DMS153 treated with DMSO at 0.1 percent for 48 hours (cell line): Measurements from ENCODE around the gene SKIC2.
"Not testable (repeated sequence)": the region's sequence is repeated elsewhere in the genome, so short reads cannot be mapped to it uniquely, and the experiment has no call there.

Source experiments
- DNase-seq: peaks from one replicate; lab custom pipeline; 2025; ENCODE audit not compliant: unreplicated experiment; lab: John Stamatoyannopoulos, UW

The SKIC2 gene

DNA sequence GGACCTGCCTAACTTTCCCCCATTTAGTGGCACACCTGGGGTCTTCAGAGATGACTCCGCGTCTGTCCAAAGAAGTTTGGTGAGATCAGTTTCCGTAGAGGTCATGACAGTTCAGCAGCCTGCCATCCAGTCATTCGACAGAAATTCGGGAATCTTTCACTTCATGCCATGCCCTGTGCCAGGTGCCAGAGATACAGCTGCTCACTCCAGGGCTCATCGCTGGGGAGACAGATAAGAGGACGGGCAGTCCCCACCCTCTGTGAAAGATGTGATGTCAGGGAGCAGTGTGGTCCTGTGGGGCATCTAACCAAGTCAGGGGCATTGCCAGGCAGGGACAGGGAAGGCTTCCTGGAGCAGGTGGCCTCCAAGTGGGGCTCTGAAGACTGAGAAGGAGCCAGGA lies 44.3 kb downstream of the SKIC2 start:
- not testable (repeated sequence) for DNase-seq

DNA sequence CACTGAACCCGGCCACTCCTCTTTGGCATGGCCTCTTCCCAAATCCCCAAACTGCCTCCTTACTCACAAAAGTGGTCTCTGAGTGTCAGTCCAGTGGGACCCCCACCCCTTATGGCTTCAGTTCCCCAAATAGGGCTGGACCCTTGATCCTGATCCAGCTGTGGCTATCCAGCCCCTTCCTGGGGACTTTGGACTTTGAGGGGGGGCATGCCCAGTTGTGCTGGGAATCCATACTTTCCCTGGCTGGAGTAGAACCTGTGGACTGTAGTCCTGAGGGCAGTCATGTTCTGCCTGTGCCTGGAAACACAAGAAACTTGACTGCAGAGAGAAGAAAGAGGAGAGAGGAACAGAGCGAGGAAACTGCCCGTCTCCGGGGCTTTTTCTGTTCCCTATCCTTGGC lies 45.4 kb downstream of the SKIC2 start:
- DNase-seq = not testable (repeated sequence)

DNA sequence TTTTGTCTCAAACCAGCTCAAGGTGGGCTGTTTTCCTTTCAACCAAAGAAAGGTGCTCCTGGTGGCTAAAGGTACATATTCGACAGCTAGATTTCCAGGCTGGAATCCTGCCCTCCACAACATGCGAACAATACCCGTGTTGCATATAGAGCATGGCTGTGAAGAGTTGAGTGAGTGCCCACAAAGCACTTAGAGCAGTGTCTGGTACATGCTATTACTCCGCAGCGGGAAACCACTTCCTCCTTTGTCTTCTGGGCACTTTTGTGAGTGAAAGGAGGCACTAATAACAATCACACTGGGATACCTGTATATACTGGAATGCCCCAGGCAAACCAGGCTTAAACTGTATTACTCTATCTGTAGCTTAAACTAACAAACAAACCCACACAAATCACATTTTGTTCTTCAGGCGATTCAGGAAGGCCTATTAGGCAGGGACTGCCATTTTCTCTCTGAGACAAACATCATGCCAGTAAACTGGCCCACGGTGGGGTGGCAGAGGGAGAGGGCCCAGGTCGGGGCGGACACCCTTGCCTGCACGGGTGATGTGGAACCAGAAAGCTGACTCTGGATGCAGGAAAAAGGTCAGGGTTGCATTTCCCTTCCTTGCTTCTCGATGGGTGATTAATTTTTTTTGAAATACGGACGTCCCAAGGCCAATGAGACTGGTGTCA lies 46.0 kb downstream of the SKIC2 start:
- DNase-seq = not testable (repeated sequence)

DNA sequence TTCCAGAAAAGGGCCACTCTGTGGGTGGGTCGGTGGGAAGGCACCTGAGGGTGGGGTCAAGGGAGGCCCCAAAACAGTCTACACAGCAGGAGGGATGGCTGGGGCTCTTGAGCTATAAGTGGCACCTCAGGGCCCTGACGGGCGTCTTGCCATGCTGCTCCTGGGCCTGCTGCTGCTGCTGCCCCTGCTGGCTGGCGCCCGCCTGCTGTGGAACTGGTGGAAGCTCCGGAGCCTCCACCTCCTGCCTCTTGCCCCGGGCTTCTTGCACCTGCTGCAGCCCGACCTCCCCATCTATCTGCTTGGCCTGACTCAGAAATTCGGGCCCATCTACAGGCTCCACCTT lies 46.5 kb downstream of the SKIC2 start:
- not testable (repeated sequence) for DNase-seq

DNA sequence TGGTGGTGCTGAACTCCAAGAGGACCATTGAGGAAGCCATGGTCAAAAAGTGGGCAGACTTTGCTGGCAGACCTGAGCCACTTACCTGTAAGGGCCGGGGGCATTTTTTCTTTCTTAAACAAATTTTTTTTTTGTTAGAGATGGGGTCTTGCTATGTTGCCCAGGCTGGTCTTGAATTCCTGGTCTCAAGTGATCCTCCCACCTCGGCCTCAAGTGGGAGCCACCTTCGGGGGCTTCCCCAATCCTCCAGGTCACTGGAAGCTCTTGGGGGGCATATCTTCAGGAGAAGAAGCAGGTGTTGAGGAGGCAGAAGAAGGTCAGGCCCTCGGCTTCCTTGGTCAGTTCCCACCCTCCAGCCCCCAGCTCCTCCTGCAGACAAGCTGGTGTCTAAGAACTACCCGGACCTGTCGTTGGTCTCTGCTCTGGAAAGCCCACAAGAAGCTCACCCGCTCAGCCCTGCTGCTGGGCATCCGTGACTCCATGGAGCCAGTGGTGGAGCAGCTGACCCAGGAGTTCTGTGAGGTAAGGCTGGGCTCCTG lies 47.1 kb downstream of the SKIC2 start:
- DNase-seq = not testable (repeated sequence)

DNA sequence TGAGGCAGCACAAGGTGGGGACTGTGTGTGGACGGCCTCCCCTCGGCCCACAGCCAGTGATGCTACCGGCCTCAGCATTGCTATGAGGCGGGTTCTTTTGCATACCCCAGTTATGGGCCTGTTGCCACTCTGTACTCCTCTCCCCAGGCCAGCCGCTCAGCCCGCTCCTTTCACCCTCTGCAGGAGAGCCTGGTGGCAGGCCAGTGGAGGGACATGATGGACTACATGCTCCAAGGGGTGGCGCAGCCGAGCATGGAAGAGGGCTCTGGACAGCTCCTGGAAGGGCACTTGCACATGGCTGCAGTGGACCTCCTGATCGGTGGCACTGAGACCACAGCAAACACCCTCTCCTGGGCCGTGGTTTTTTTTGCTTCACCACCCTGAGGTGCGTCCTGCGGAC lies 48.1 kb downstream of the SKIC2 start:
- not testable (repeated sequence) for DNase-seq

DNA sequence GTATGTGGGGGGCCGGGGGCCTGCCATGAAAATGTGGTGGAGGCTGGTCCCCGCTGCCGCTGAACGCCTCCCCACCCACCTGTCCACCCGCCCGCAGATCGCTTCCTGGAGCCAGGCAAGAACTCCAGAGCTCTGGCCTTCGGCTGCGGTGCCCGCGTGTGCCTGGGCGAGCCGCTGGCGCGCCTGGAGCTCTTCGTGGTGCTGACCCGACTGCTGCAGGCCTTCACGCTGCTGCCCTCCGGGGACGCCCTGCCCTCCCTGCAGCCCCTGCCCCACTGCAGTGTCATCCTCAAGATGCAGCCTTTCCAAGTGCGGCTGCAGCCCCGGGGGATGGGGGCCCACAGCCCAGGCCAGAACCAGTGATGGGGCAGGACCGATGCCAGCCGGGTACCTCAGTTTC lies 49.1 kb downstream of the SKIC2 start:
- not testable (repeated sequence) for DNase-seq

DNA sequence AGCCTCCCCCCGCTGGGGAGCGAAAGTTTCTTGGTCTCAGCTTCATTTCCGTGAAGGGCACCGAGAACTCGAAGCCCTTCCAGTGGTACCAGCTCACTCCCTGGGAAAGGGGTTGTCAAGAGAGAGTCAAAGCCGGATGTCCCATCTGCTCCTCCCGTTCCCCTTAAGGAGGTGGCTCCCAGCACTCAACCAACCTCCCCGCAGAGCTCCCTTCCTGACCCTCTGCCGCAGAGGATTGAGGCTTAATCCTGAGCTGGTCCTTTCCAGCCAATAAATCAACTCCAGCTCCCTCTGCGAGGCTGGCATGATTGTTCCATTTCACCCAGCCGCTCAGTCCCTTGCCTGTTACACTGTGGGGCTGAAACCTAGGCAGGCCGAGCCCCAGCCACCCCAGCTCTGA lies 49.6 kb downstream of the SKIC2 start:
- DNase-seq = not testable (repeated sequence)

DNA sequence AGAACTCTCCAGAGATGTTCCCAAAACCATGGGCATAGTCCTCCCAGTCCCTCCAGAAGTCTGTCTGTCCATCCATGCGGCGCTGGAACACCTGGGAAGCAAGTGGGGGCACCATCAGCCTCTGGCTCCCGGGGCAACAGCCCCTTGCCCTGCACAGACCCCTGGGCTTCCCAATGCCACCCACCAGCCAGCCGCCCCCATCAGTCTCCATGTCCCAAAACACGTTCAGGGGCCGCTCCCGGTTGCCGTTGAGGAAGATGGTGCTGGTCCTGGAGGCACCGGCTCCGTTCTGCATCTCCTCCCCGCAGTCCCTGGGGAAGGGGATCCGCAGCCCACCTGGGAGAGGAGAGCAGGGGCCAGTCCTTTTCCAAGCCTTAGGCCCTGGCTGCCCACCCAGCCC lies 50.6 kb downstream of the SKIC2 start:
- DNase-seq = not testable (repeated sequence)

DNA sequence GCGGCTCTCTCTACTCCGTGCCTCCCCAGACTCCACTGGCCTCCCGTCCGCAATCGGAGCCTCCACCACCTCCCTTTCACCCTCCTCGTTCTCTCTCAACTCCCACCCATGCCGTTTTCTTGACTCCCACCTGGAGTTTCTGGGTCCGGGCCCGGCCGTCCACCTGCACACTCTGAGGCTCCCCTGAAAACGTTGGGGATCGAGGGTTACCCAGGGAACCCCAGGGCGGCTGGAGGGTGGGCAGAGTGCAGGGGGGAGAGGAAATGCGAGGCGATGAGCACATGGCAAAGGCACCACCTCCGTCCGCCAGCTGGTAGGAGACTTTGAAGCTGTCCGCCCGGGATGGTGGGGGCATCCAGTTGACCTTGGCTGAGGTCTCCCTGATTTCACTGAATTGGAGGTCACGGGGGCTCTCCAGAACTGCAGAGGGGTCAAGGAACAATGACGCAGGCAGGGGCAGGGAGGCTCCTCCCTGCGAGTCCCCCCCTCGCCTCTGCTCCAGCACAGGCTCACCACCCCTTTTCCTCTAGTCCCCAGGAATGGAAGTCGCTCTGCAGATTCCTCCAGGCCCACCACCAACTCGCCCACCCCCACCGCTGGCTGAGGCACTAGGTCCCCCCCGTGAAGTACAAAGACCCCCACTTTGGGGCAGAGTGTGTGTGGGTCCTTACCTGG lies 52.0 kb downstream of the SKIC2 start:
- not testable (repeated sequence) for DNase-seq

DNA sequence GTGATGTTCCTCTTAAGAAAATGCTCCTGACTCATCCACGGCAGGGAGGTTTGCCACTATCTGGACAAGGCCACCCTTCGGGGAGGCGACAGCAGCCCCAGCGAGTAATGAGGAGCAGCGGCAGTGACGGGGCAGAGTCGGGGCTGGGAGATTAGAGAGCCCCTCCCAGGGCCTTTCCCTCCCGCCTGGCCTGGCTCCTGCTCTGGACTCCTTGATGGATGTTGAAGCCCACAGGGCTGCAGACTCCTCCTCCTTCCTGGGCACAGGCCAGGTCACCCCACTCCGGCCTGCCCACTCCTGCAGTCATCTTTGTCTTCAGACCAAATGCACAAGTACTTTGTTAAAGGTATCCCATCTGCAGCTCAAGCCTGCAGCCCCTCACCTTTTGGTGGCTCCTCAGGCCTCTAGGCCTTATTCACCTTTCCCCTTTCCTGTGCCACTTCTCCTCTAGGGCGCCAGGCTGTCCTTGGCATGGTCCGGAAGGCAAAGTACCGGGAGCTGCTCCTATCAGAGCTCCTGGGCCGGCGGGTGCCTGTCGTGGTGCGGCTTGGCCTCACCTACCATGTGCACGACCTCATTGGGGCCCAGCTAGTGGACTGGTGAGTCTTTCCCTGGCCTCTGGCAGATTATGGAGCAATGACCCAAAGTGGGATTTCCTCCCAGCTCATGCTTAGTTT lies 54.1 kb downstream of the SKIC2 start:
- not testable (repeated sequence) for DNase-seq

DNA sequence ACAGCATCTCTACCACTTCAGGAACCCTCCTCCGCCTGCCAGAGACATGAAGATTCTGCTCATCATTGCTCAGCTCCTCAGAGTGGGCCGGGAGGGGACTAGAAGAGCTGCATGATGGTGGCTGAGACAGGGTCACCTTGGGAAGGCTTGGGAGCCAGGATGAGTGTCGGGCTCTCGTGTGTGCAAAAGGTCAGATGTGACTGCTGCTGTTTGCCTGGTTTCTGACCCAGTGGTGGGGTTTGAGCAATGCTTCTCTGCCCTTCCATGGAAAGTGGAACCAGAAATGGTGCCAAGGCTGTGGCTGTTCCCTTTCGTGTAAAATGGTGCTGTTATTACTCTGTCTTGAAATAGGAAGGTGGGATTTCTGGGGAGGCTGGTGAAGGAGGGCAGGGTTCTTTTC lies 54.8 kb downstream of the SKIC2 start:
- not testable (repeated sequence) for DNase-seq

DNA sequence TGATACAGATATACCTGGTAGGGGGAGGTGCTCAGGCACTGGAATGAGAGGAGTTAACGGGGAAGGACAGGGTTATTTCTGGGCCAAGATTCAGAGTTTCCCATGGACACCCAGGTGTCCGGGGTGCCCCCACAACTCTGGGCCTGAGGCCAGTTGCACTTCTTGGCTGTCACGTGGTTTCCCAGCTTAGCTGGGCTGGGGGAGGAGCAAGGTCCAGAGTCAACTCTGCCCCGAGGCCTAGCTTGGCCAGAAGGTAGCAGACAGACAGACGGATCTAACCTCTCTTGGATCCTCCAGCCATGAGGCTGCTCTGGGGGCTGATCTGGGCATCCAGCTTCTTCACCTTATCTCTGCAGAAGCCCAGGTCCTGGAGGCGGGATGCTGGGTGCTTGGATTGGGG lies 55.6 kb downstream of the SKIC2 start, which contains the start of gene C4B:
Gene C4B (plus strand): TSS at position 249 of the 400 bp plus-strand sequence. CDS start 51 bp downstream, at position 300.
- not testable (repeated sequence) for DNase-seq
